GM12878 (cell line): ENCODE data around the gene LZTFL1.

Source experiments
- BACH1 ChIP-seq: fragments of 450-650 bp; IDR thresholded peaks from 2 replicates; pipeline ENCODE4 v1.6.1; 2017; ENCODE audit warnings: mild to moderate bottlenecking, borderline replicate concordance
- CTCF ChIP-seq, 3 experiments: IDR thresholded peaks in 2 of 3; conservative IDR thresholded peaks in 1 of 3; 2 replicates each; pipeline ENCODE4 v1.5.1; 2011; ENCODE audit warnings: low read depth in 3 of 3, low read length in 3 of 3, mild to moderate bottlenecking in 3 of 3, control low read depth in 2 of 3, moderate library complexity in 2 of 3, inconsistent platforms in 1 of 3, mixed read lengths in 1 of 3; ENCODE audit not compliant: control insufficient read depth in 2 of 3, insufficient read depth in 1 of 3; ENCODE audit errors: extremely low read depth in 1 of 3
- EGR1 ChIP-seq, 2 experiments: IDR thresholded peaks; 1 replicate in 1 of 2; 2 replicates in 1 of 2; pipeline ENCODE4 v1.6.1; 2011 to 2012; ENCODE audit warnings: low read depth in 2 of 2, low read length in 2 of 2, borderline replicate concordance in 1 of 2, mild to moderate bottlenecking in 1 of 2, moderate library complexity in 1 of 2
- EZH2 ChIP-seq: IDR thresholded peaks from 2 replicates; pipeline ENCODE4 v1.6.1; 2012; ENCODE audit warnings: low read depth, mild to moderate bottlenecking, control low read depth, inconsistent platforms, low read length, borderline replicate concordance; ENCODE audit not compliant: control insufficient read depth
- JUND ChIP-seq: IDR thresholded peaks from 2 replicates; pipeline ENCODE4 v1.6.1; 2012; ENCODE audit warnings: low read depth, mild to moderate bottlenecking, low read length, improper control_type of control experiment, moderate library complexity
- MTA2 ChIP-seq: fragments of 450-650 bp; IDR thresholded peaks from 2 replicates; pipeline ENCODE4 v1.6.1; 2016; ENCODE audit warnings: low read depth, mild to moderate bottlenecking, moderate library complexity
- NFYB ChIP-seq: IDR thresholded peaks from 2 replicates; pipeline ENCODE4 v1.6.1; 2011; ENCODE audit warnings: low read depth, mild to moderate bottlenecking, low read length, improper control_type of control experiment, moderate library complexity; ENCODE audit not compliant: insufficient read depth
- POLR2A ChIP-seq: IDR thresholded peaks from 2 replicates; pipeline ENCODE4 v1.6.1; 2011; ENCODE audit warnings: low read depth, mild to moderate bottlenecking, low read length
- RAD21 ChIP-seq: IDR thresholded peaks from 2 replicates; pipeline ENCODE4 v1.6.1; 2011; ENCODE audit warnings: mild to moderate bottlenecking, low read depth, low read length, moderate library complexity; ENCODE audit not compliant: insufficient read depth
- YY1 ChIP-seq: IDR thresholded peaks from 2 replicates; pipeline ENCODE4 v1.6.1; 2011; ENCODE audit warnings: low read depth, mild to moderate bottlenecking, low read length
- ZZZ3 ChIP-seq: IDR thresholded peaks from 2 replicates; pipeline ENCODE4 v1.6.1; 2011; ENCODE audit warnings: low read depth; ENCODE audit not compliant: control insufficient read depth, insufficient read length

- TF ChIP-seq CTCF (IDR thresholded peaks at IDR 0.05 in 2 of 3, conservative IDR thresholded peaks at IDR 0.05 in 1 of 3; ENCODE audit: control insufficient read depth in 2 of 3, extremely low read depth in 1 of 3, insufficient read depth in 1 of 3, low read depth in 3 of 3, low read length in 3 of 3) (no peak), EZH2 (no peak), POLR2A (no peak), YY1 (no peak), EGR1 (IDR thresholded peaks at IDR 0.05; ENCODE audit: borderline replicate concordance in 1 of 2, low read depth in 2 of 2, low read length in 2 of 2) (no peak), JUND (no peak), MTA2 (no peak), NFYB (no peak), ZZZ3 (no peak), RAD21 (no peak), BACH1 (no peak)
These were observed 38.5 kb downstream of the LZTFL1 start for GRCh38 chr3:45803252-45803935.
